ENCODE data around the gene PEX5L. TPM values are rescaled to one million over a fixed set of nuclear protein-coding genes. Genes with fewer than 3 reads are reported as not detected.

The PEX5L gene
- total RNA-seq, 4 donors from 2014 or later, result 0.16 TPM; not detected in 3

- no peaks in the 10 kb centered on the region for H3K36me3 ChIP-seq
- TF ChIP-seq POLR2AphosphoS5 (IDR thresholded peaks at IDR 0.05), result no peak
- no peak for TF ChIP-seq EP300 (IDR thresholded peaks at IDR 0.05)
- no peak for TF ChIP-seq POLR2A (IDR thresholded peaks at IDR 0.05)
- no peak for TF ChIP-seq CTCF (IDR thresholded peaks at IDR 0.05)
- DNase-seq (ENCODE audit: low spot score in 2 of 2), result no peak
- H3K9me3 ChIP-seq, result no peaks in the 10 kb centered on the region
- no peaks in the 10 kb centered on the region for H3K4me1 ChIP-seq
- H3K4me3 ChIP-seq, result no peak overlapping the region
- 60% methylated on average over 5 of the region's 5 CpGs for WGBS
- H3K27ac ChIP-seq, result no peak overlapping the region
- no peaks in the 10 kb centered on the region for H3K27me3 ChIP-seq
These were observed 163.9 kb downstream of the PEX5L start for GRCh38 chr3:179872842-179873241.

- Histone ChIP-seq H3K27me3 (no peaks in the 10 kb centered on the region), H3K4me3 (no peak overlapping the region), H3K27ac (no peak overlapping the region), H3K4me1 (no peaks in the 10 kb centered on the region), H3K9me3 (no peaks in the 10 kb centered on the region), H3K36me3 (no peaks in the 10 kb centered on the region)
- TF ChIP-seq POLR2A (IDR thresholded peaks at IDR 0.05) (no peak), EP300 (IDR thresholded peaks at IDR 0.05) (no peak), POLR2AphosphoS5 (IDR thresholded peaks at IDR 0.05) (no peak), CTCF (IDR thresholded peaks at IDR 0.05) (no peak)
- 72% methylated on average over 4 of the region's 4 CpGs for WGBS
- DNase-seq (ENCODE audit: low spot score in 2 of 2), result no peak
These were observed 165.0 kb downstream of the PEX5L start for GRCh38 chr3:179871782-179872181.

GRCh38 chr3:179868715-179869114 lies 168.0 kb downstream of the PEX5L start:
- Histone ChIP-seq H3K4me3 (no peak overlapping the region), H3K4me1 (no peaks in the 10 kb centered on the region), H3K27ac (no peak overlapping the region), H3K9me3 (no peaks in the 10 kb centered on the region), H3K27me3 (no peaks in the 10 kb centered on the region), H3K36me3 (no peaks in the 10 kb centered on the region)
- TF ChIP-seq POLR2AphosphoS5 (IDR thresholded peaks at IDR 0.05) (no peak), CTCF (IDR thresholded peaks at IDR 0.05) (no peak), EP300 (IDR thresholded peaks at IDR 0.05) (no peak), POLR2A (IDR thresholded peaks at IDR 0.05) (no peak)
- no peak for DNase-seq (ENCODE audit: low spot score in 2 of 2)
- 50% methylated on average over 5 of the region's 5 CpGs for WGBS

GRCh38 chr3:179867961-179868360 lies 168.8 kb downstream of the PEX5L start:
- H3K4me1 ChIP-seq, result no peaks in the 10 kb centered on the region
- 100% methylated on average over 1 of the region's 1 CpG for WGBS
- no peak overlapping the region for H3K27ac ChIP-seq
- no peak overlapping the region for H3K4me3 ChIP-seq
- H3K27me3 ChIP-seq, result no peaks in the 10 kb centered on the region
- H3K36me3 ChIP-seq, result no peaks in the 10 kb centered on the region
- DNase-seq (ENCODE audit: low spot score in 2 of 2), result no peak
- TF ChIP-seq POLR2A (IDR thresholded peaks at IDR 0.05) (no peak), EP300 (IDR thresholded peaks at IDR 0.05) (no peak), POLR2AphosphoS5 (IDR thresholded peaks at IDR 0.05) (no peak), CTCF (IDR thresholded peaks at IDR 0.05) (no peak)
- no peaks in the 10 kb centered on the region for H3K9me3 ChIP-seq

GRCh38 chr3:179865861-179866505 lies 170.8 kb downstream of the PEX5L start:
- TF ChIP-seq CTCF (IDR thresholded peaks at IDR 0.05) (no peak), EP300 (IDR thresholded peaks at IDR 0.05) (no peak), POLR2A (IDR thresholded peaks at IDR 0.05) (no peak), POLR2AphosphoS5 (IDR thresholded peaks at IDR 0.05) (no peak)
- Histone ChIP-seq H3K4me1 (no peaks in the 10 kb centered on the region), H3K4me3 (no peak overlapping the region), H3K27ac (no peak overlapping the region), H3K36me3 (no peaks in the 10 kb centered on the region), H3K9me3 (no peaks in the 10 kb centered on the region), H3K27me3 (no peaks in the 10 kb centered on the region)
- no peak for DNase-seq (ENCODE audit: low spot score in 2 of 2)
- WGBS, result 59% methylated on average over 5 of the region's 5 CpGs

All from suprapubic skin (tissue), 4 donors.